Sigmoid colon (tissue), 7 donors: Measurements from ENCODE around the gene SLC4A11. TPM values are rescaled to one million over a fixed set of nuclear protein-coding genes. Genes with fewer than 3 reads are reported as not detected.

Source experiments
- DNase-seq: peaks from one replicate; pipeline ENCODE4 v3.0.0-alpha.2; 2019
- H3K27ac ChIP-seq, 4 donors: fragments of 200-600 bp; sonication (generic); one replicate each; pipeline ENCODE4 v1.5.1; 2016 to 2019; ENCODE audit warnings: mild to moderate bottlenecking in 1 of 4
- H3K27me3 ChIP-seq, 3 donors: fragments of 200-600 bp; sonication (generic); one replicate each; pipeline ENCODE4 v1.5.1; 2019; ENCODE audit warnings: mild to moderate bottlenecking in 1 of 3
- H3K36me3 ChIP-seq, 4 donors: fragments of 200-600 bp; sonication (generic); one replicate each; pipeline ENCODE4 v1.5.1; 2016 to 2019
- H3K4me1 ChIP-seq, 4 donors: fragments of 200-600 bp; sonication (generic); one replicate each; pipeline ENCODE4 v1.5.1; 2017 to 2019
- H3K4me3 ChIP-seq, 4 donors: fragments of 200-600 bp; sonication (generic); one replicate each; pipeline ENCODE4 v1.5.1; 2017 to 2019; ENCODE audit warnings: mild to moderate bottlenecking in 2 of 4, moderate library complexity in 1 of 4
- H3K9me3 ChIP-seq, 4 donors: fragments of 200-600 bp in 3 of 4; sonication (generic) in 3 of 4; one replicate each; pipeline versions ENCODE4 v1.5.1 to v1.6.1; 2013 to 2019
- CTCF ChIP-seq, 4 experiments: fragments of 450-650 bp in 3 of 4; fragments of 200-600 bp in 1 of 4; IDR thresholded peaks; one replicate each; pipeline ENCODE4 v1.5.1; 2016 to 2019; ENCODE audit warnings: antibody characterized with exemption in 4 of 4, mild to moderate bottlenecking in 3 of 4, moderate library complexity in 2 of 4
- EP300 ChIP-seq, 4 donors: sonication (generic); formaldehyde crosslinking; IDR thresholded peaks; one replicate each; pipeline ENCODE4 v1.6.1; 2017; ENCODE audit warnings: antibody characterized with exemption in 4 of 4
- POLR2A ChIP-seq, 2 donors: fragments of 450-650 bp; IDR thresholded peaks; one replicate each; pipeline ENCODE4 v1.6.1; 2016; ENCODE audit warnings: antibody characterized with exemption in 2 of 2, mild to moderate bottlenecking in 2 of 2, moderate library complexity in 2 of 2
- POLR2AphosphoS5 ChIP-seq, 4 donors: sonication (generic); formaldehyde crosslinking; IDR thresholded peaks; one replicate each; pipeline ENCODE4 v1.6.1; 2017; ENCODE audit warnings: antibody characterized with exemption in 4 of 4
- WGBS, 2 donors: extraction: QIAGEN DNeasy Blood & Tissue Kit; methylation state at CpG; one replicate each; pipeline ENCODE4 v1.1.7; 2013; 5-methylcytosine and 5-hydroxymethylcytosine counted together
- intact Hi-C: fragments of 100-400 bp; cut with DNase I; formaldehyde crosslinking; loops from one replicate; pipeline ENCODE4 v1.15.1; 2023
- polyA plus RNA-seq, 3 donors: library from polyadenylated mRNA; stranded (reverse); fragments of 200-250 nt; gene quantifications; one replicate each; pipeline ENCODE4 v1.2.3, GENCODE V29; 2013
- total RNA-seq, 4 donors: library from RNA; depleted of rRNA; stranded (reverse); fragments of >200 nt; gene quantifications; one replicate each; pipeline ENCODE4 v1.1.0, GENCODE V29; 2016
- donor health status: healthy with polysubstance abuse.
- donor health status: Bipolar disorder and iron deficiency.
- donor health status: healthy.

The SLC4A11 gene
- total and polyA plus RNA-seq, 7 donors = 0.36 to 2.1 TPM; not detected in 5

GRCh38 chr20:3233131-3233990 lies 5.6 kb downstream of the SLC4A11 start:
- DNase-seq = no peak
- Histone ChIP-seq H3K4me3 (no peak overlapping the region), H3K27ac (no peak overlapping the region), H3K4me1 (peaks cover 0 to 6% (median 6%) of the 10 kb centered on the region in 4 donors), H3K9me3 (no peaks in the 10 kb centered on the region), H3K36me3 (no peaks in the 10 kb centered on the region), H3K27me3 (peaks cover 15 to 32% (median 30%) of the 10 kb centered on the region in 3 donors)
- 84 to 90% methylated on average over 32 of the region's 32 CpGs for WGBS, 2 donors
- TF ChIP-seq POLR2A (IDR thresholded peaks at IDR 0.05) (no peak), POLR2AphosphoS5 (IDR thresholded peaks at IDR 0.05) (no peak), EP300 (IDR thresholded peaks at IDR 0.05) (no peak), CTCF (IDR thresholded peaks at IDR 0.05) (no peak)
- intact Hi-C loops = no loop called here

GRCh38 chr20:3231889-3232588 lies 7.0 kb downstream of the SLC4A11 start:
- no peak overlapping the region for H3K27ac ChIP-seq
- no peak overlapping the region for H3K4me3 ChIP-seq
- peaks cover 1 to 19% (median 17%) of the 10 kb centered on the region in 3 donors for H3K27me3 ChIP-seq
- intact Hi-C loops = no loop called here
- no peak for DNase-seq
- TF ChIP-seq CTCF (IDR thresholded peaks at IDR 0.05) = no peak
- no peak for TF ChIP-seq EP300 (IDR thresholded peaks at IDR 0.05)
- no peak for TF ChIP-seq POLR2A (IDR thresholded peaks at IDR 0.05)
- no peak for TF ChIP-seq POLR2AphosphoS5 (IDR thresholded peaks at IDR 0.05)
- no peaks in the 10 kb centered on the region for H3K9me3 ChIP-seq
- H3K36me3 ChIP-seq = peaks cover 0 to under 1% (median 0%) of the 10 kb centered on the region in 4 donors
- H3K4me1 ChIP-seq = no peaks in the 10 kb centered on the region
- 86 to 91% methylated on average over 15 of the region's 15 CpGs for WGBS, 2 donors

GRCh38 chr20:3231116-3231515 lies 7.9 kb downstream of the SLC4A11 start:
- DNase-seq = no peak
- no peaks in the 10 kb centered on the region for H3K4me1 ChIP-seq
- peaks cover 0 to 4% (median 0%) of the 10 kb centered on the region in 4 donors for H3K36me3 ChIP-seq
- H3K4me3 ChIP-seq = no peak overlapping the region
- intact Hi-C loops = no loop called here
- no peak overlapping the region for H3K27ac ChIP-seq
- 93 to 95% methylated on average over 21 of the region's 21 CpGs for WGBS, 2 donors
- no peaks in the 10 kb centered on the region for H3K9me3 ChIP-seq
- TF ChIP-seq POLR2A (IDR thresholded peaks at IDR 0.05) (no peak), EP300 (IDR thresholded peaks at IDR 0.05) (no peak), POLR2AphosphoS5 (IDR thresholded peaks at IDR 0.05) (no peak), CTCF (IDR thresholded peaks at IDR 0.05) (no peak)
- peaks cover 0 to 9% (median 9%) of the 10 kb centered on the region in 3 donors for H3K27me3 ChIP-seq

GRCh38 chr20:3229798-3230197 lies 9.2 kb downstream of the SLC4A11 start:
- peaks cover 0 to 7% (median 0%) of the 10 kb centered on the region in 4 donors for H3K36me3 ChIP-seq
- intact Hi-C loops = no loop called here

More at GRCh38 chr20:3229798-3230197, 9.2 kb downstream of the SLC4A11 start:
- Histone ChIP-seq H3K9me3 (no peaks in the 10 kb centered on the region), H3K4me1 (no peaks in the 10 kb centered on the region), H3K27me3 (no peaks in the 10 kb centered on the region), H3K4me3 (no peak overlapping the region), H3K27ac (no peak overlapping the region)
- WGBS, 2 donors = 85 to 93% methylated on average over 14 of the region's 14 CpGs
- no peak for DNase-seq
- no peak for TF ChIP-seq CTCF (IDR thresholded peaks at IDR 0.05)
- no peak for TF ChIP-seq POLR2A (IDR thresholded peaks at IDR 0.05)
- TF ChIP-seq POLR2AphosphoS5 (IDR thresholded peaks at IDR 0.05) = no peak
- TF ChIP-seq EP300 (IDR thresholded peaks at IDR 0.05) = no peak
